HG03196 (cell line): ENCODE measurements around the gene RERE.
A peak's percentile ranks its signal among the peaks of the same experiment; 100 is the strongest.

Source experiments
- ATAC-seq: cut with Tn5 transposase; IDR thresholded peaks from one replicate; pipeline ENCODE4 v1.9.1; 2021; ENCODE audit not compliant: unreplicated experiment

RERE gene

DNA sequence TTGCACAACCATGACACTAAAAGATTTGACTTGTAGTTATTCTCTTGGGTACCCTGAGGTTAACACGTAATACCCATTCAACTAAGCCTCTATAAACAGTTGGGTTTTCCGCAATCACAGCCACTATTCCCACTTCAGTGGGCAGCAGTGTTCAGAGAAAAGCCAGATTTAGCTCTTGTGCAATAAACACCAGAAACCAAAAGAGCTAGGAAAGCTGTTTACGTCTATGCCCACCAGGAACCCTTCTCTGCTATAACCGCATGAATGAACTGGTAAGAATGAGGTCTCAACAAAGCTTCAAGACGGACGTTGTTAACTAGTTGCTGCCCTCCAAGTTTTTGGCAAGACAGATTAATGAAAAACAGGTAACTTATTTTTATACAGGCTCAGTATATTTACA, 398.3 kb downstream of the RERE start:
- ATAC-seq, result no peak

GRCh38 chr1:8418301-8418700, 399.1 kb downstream of the RERE start:
- ATAC-seq, result no peak

GRCh38 chr1:8417625-8418024, 399.8 kb downstream of the RERE start:
- ATAC-seq, result no peak

GRCh38 chr1:8416881-8417280, 400.6 kb downstream of the RERE start:
- no peak for ATAC-seq

GRCh38 chr1:8415526-8416278, 401.7 kb downstream of the RERE start:
- ATAC-seq, result no peak

GRCh38 chr1:8412183-8412831, 405.1 kb downstream of the RERE start:
- no peak for ATAC-seq

- no peak for ATAC-seq
These were observed 405.6 kb downstream of the RERE start for GRCh38 chr1:8411803-8412182.

DNA sequence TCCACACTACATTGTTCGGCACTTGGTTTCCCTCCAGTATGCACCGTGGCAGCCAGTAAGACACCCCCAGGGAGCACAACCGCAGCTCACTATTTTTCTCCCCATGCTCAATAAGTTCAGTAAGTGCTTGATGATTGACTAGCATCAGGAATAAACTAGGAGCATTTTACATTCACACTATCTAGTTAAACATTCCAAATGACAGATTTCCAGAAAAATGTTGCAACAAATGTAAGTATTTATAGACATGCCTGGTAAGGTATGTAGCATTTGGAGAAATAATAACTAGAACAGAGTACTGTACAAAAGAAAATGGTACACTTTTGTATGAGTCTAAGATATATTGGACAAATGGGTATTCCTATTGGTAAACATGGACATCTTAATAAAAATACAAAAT, 406.6 kb downstream of the RERE start:
- no peak for ATAC-seq

- no peak for ATAC-seq
These were observed 407.8 kb downstream of the RERE start for GRCh38 chr1:8409606-8410005.

DNA sequence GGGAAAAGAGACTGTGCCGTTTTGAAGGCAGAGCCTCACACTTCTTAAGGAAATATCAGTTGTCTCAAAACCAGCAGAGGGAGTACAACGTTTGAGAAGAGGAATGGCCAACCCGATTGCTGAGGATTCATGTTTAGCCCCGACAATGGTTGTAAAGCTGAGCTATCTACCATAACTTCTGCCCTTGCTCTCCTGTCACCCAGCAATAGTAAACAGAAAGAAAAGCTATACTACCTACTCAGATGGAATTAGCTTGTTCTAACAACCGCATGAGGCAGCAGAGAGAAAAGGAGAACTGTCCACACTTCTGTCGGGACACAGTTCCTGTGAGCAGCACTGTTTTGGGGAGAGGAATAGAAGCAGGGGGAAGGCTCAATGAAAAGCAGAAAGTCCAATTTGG, 408.3 kb downstream of the RERE start:
- no peak for ATAC-seq

DNA sequence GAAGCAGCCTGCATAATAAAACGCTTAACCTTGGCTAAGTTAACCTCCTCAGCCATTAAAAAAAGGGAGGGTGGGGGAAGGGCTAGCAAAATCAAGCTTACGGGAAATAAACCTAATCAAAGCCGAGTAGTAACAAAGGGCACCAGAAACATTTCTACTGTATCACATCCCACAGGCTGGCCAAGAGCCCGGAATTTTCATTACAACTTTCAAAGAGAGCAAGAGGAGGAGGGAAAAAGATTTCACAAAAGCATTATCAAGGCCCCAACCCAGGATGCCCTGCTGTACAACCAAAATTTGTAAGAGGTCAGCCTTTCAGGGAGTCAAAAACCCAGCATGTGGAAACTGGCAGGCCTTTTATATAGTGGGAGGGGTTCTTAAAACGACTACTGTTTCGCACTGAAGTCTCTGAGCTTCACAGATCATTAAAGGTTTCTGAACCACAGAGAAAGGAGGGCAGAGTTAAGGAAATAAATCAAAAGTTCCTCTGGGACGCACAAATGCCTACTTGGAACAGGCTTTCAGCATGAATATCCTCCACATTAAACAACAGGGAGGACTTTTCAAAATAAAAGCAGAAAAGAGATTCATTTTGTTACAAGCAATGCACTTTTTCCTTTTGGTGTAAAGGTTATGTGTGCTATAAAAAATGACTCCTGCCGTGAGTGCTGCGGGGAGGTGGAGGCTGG, 409.1 kb downstream of the RERE start:
- ATAC-seq, result no peak

DNA sequence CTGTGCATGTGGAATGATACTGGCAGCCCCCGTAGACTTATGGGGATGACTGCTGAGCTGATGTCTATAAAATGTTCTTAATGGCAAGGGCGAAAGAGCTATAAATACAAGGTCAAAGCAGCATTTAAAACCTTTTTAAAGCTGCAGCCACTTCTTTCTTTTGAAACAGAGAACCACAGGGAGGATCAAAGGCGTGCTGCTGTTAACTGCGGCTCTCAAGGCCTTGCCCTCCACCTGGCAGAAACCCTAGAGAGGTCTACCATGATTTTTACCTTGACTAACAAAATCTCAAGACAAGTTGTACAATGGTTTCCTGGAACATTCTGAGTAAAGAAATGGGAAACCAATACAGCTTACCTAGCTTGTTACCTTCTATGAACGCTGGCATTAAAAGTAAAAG, 409.8 kb downstream of the RERE start:
- no peak for ATAC-seq

DNA sequence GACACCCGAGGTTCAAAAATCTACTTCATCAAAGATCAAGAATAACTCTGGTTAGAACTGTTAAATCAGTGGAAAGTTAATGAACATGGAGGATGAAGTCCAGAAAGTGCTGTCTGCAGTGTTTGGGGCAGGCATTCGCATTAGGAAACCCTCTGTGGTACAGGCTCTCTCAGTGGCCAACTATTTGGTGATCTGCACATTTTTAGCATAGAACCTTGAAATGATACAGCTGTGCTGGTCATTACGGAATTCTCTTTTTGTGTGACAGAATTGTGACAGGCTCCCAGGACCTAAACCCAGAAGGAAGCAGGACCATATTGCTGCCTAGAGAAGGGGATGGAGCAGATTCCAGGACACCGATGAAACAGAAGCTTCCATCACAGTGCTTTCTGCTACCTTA, 410.5 kb downstream of the RERE start:
- ATAC-seq, result no peak

DNA sequence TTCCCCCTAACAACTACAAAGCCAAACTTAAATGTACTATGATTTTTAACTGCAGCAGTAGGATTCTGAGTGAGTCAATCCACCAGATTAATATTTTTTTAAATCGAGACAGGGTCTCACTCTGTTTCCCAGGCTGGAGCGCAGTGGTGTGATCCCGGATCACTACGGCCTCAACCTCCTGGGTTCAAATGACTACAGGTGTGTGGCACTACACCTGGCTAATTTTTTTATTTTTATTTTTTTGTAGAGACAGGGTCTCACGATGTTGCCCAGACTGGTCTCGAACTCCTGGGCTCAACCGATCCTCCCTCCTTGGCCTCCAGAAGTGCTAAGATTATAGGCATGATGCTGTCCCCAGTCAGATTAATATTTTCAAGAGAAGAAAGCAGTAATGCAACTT, 411.4 kb downstream of the RERE start:
- no peak for ATAC-seq

GRCh38 chr1:8404460-8405370, 412.7 kb downstream of the RERE start:
- no peak for ATAC-seq

DNA sequence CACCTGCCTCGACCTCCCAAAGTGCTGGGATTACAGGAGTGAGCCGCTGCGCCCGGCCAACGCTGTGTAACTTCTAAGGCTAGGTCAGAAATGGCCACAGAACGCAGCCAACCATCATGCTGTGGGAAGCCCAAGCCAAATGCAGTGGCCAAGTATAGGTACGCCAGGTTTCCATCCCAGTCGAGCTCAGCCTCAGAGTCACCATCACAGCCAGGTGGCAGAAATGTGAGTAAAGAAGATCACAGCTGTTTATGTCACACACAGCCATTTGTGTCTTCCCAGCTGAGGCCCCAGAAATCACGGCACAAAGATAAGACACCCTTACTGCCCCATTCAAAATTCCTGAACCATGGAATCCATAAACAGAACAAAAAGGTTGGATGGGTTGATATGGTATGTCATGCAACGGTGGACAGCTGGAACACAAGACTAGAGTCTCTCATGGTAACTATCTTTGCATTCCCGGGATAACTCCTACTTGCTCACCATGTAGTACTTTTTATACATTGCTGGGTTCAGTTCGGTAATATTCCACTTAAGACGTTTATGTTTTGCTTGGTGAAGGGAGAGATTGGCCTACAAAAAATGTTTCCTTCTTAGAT, 415.2 kb downstream of the RERE start:
- no peak for ATAC-seq

DNA sequence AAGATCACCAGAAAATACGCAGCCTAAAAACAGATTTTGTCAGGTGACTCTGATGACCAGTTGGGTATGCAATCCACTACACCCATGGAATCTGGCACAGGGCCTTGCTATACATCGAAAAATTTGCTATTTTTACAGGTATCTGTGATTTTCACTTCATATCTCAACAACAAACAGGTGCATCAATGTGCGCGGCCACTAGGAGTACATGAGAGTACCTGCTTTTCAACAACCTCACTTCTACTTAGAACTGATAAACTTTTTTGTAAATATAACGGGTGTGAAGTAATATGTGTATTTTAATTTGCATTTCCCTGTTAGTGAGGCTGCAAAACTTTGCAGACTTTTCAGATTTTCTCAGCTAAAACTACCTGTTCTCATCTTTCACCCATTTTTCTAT, 418.8 kb downstream of the RERE start:
- no peak for ATAC-seq

DNA sequence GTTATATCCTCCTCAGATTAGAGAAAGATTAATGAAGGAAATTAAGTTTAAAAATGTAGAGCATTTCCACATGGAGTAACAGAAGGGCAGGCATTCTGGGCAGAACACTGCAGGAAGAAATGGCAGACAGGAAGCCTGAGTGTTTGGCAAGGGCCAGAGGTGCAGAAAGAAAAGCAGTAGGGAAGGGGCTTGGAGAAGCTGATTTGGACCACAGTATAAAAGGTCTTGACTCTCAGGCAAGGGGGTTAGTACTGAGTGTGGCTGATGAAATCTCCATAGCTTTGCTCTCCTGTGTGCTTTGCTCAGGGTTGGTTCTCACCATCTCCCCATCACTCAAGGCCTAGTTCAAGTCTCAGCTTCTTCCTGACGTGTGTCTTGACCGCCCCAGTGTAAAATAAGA, 419.4 kb downstream of the RERE start:
- no peak for ATAC-seq

DNA sequence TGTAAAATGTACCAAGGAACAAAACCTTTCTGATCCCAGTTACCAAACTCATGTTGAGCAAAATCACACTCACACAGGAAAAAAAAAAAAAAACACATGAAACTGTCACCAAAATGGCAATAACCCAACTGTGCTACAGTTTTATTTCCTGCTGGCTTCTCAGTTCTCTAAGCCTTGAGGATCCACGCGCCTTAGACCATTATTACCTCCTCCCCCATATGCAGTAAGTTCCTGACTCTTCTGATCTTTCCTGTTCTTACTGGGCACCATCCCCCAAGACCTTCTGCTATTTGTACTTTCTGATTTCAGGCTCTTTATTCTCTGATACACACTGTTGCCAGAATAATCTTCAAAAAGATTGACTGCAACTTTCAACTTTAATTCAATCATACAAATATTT, 419.9 kb downstream of the RERE start:
- ATAC-seq, result peak; percentile 60

- ATAC-seq, result peak; percentile 33
These were observed 420.5 kb downstream of the RERE start for GRCh38 chr1:8396786-8397406.
